H9 (cell line): ENCODE results near the gene SNX15. TPM values are rescaled to one million over a fixed set of nuclear protein-coding genes. Genes with fewer than 3 reads are reported as not detected.

Experiments used
- DNase-seq: peaks from one replicate; pipeline ENCODE4 v3.0.0-alpha.2; 2017
- H2AFZ ChIP-seq: one replicate; pipeline ENCODE4 v1.6.1; 2013; ENCODE audit warnings: mild to moderate bottlenecking, low read length, control low read depth, moderate library complexity
- H2AK5ac ChIP-seq: 2 replicates; pipeline ENCODE4 v1.6.1; 2013; ENCODE audit warnings: low read length, control low read depth, mixed read lengths; ENCODE audit not compliant: insufficient read length
- H2BK120ac ChIP-seq: one replicate; pipeline ENCODE4 v1.6.1; 2013; ENCODE audit warnings: low read depth, mild to moderate bottlenecking, low read length, control low read depth, inconsistent platforms; ENCODE audit not compliant: poor library complexity, severe bottlenecking
- H2BK12ac ChIP-seq: 2 replicates; pipeline ENCODE4 v1.6.1; 2013; ENCODE audit warnings: low read length, control low read depth, mixed read lengths, low read depth; ENCODE audit not compliant: insufficient read length
- H2BK15ac ChIP-seq: 2 replicates; pipeline ENCODE4 v1.6.1; 2013; ENCODE audit warnings: low read depth, low read length, control low read depth
- H2BK20ac ChIP-seq: one replicate; pipeline ENCODE4 v1.6.1; 2013; ENCODE audit warnings: low read depth, mild to moderate bottlenecking, low read length, control low read depth, inconsistent platforms; ENCODE audit not compliant: poor library complexity, severe bottlenecking
- H2BK5ac ChIP-seq: 2 replicates; pipeline ENCODE4 v1.6.1; 2013; ENCODE audit warnings: low read length, control low read depth, mixed read lengths; ENCODE audit not compliant: insufficient read length
- H3K14ac ChIP-seq: 2 replicates; pipeline ENCODE4 v1.6.1; 2013; ENCODE audit warnings: low read length, control low read depth; ENCODE audit not compliant: insufficient read depth
- H3K18ac ChIP-seq: 2 replicates; pipeline ENCODE4 v1.6.1; 2013; ENCODE audit warnings: low read depth, mild to moderate bottlenecking, mixed read lengths, low read length, control low read depth; ENCODE audit not compliant: insufficient read length
- H3K23ac ChIP-seq: 2 replicates; pipeline ENCODE4 v1.6.1; 2013; ENCODE audit warnings: low read length, control low read depth, mixed read lengths, low read depth; ENCODE audit not compliant: insufficient read length
- H3K23me2 ChIP-seq: 2 replicates; pipeline ENCODE4 v1.6.1; 2013; ENCODE audit warnings: low read depth, mild to moderate bottlenecking, mixed read lengths, low read length, control low read depth; ENCODE audit not compliant: insufficient read length, poor library complexity, severe bottlenecking
- H3K27ac ChIP-seq: 2 replicates; pipeline ENCODE4 v1.5.1; 2013; ENCODE audit warnings: low read length, control low read depth, mixed read lengths, low read depth; ENCODE audit not compliant: insufficient read length
- H3K27me3 ChIP-seq: 2 replicates; pipeline ENCODE4 v1.6.1; 2013; ENCODE audit warnings: low read length, control low read depth, inconsistent platforms; ENCODE audit not compliant: insufficient read depth
- H3K4ac ChIP-seq: 2 replicates; pipeline ENCODE4 v1.6.1; 2013; ENCODE audit warnings: low read depth, mild to moderate bottlenecking, control low read depth, inconsistent platforms, low read length, moderate library complexity
- H3K4me1 ChIP-seq: 2 replicates; pipeline ENCODE4 v1.6.1; 2013; ENCODE audit warnings: low read length, control low read depth, inconsistent platforms; ENCODE audit not compliant: insufficient read depth
- H3K4me2 ChIP-seq: 2 replicates; pipeline ENCODE4 v1.6.1; 2013; ENCODE audit warnings: low read length, control low read depth, mixed read lengths; ENCODE audit not compliant: insufficient read length, insufficient read depth
- H3K56ac ChIP-seq: 2 replicates; pipeline ENCODE4 v1.6.1; 2013; ENCODE audit warnings: low read depth, mild to moderate bottlenecking, mixed read lengths, low read length, control low read depth; ENCODE audit not compliant: insufficient read length
- H3K79me1 ChIP-seq: 2 replicates; pipeline ENCODE4 v1.6.1; 2013; ENCODE audit warnings: low read depth, mild to moderate bottlenecking, moderate library complexity, low read length, control low read depth, inconsistent platforms; ENCODE audit not compliant: insufficient read depth, poor library complexity, severe bottlenecking
- H3K79me2 ChIP-seq: 2 replicates; pipeline ENCODE4 v1.6.1; 2013; ENCODE audit warnings: low read length, control low read depth, inconsistent platforms; ENCODE audit not compliant: insufficient read depth
- H3K9ac ChIP-seq: 2 replicates; pipeline ENCODE4 v1.6.1; 2013; ENCODE audit warnings: low read length, control low read depth, mixed read lengths; ENCODE audit not compliant: insufficient read length; ENCODE audit errors: extremely low read depth
- H3K9me3 ChIP-seq: one replicate; pipeline ENCODE4 v1.6.1; 2013; ENCODE audit warnings: low read depth, low read length, inconsistent platforms; ENCODE audit not compliant: control insufficient read depth
- H3T11ph ChIP-seq: one replicate; pipeline ENCODE4 v1.6.1; 2013; ENCODE audit warnings: mild to moderate bottlenecking, low read length, control low read depth, inconsistent platforms
- H4K20me1 ChIP-seq: one replicate; pipeline ENCODE4 v1.6.1; 2013; ENCODE audit not compliant: control insufficient read depth, insufficient read length, insufficient read depth
- H4K5ac ChIP-seq: 2 replicates; pipeline ENCODE4 v1.6.1; 2013; ENCODE audit warnings: low read depth, mild to moderate bottlenecking, mixed read lengths, low read length, control low read depth; ENCODE audit not compliant: insufficient read length
- H4K8ac ChIP-seq: replicated peaks from 2 replicates; pipeline ENCODE4 v1.6.1; 2013; ENCODE audit warnings: low read length, control low read depth, mixed read lengths, low read depth; ENCODE audit not compliant: insufficient read length
- H4K91ac ChIP-seq: 2 replicates; pipeline ENCODE4 v1.6.1; 2013; ENCODE audit warnings: low read depth, mild to moderate bottlenecking, moderate library complexity, mixed read lengths, low read length, control low read depth; ENCODE audit not compliant: insufficient read length
- H3K27ac Mint-ChIP-seq, 3 experiments: 2 replicates in 2 of 3; 3 replicates in 1 of 3; pipeline ENCODE4 v1.8.0; 2020 to 2021; ENCODE audit warnings: mixed read lengths in 3 of 3, mild to moderate bottlenecking in 1 of 3, moderate library complexity in 1 of 3
- H3K27me3 Mint-ChIP-seq: 2 replicates; pipeline ENCODE4 v1.8.0; 2021; ENCODE audit warnings: low read depth, mild to moderate bottlenecking, moderate library complexity, mixed read lengths
- H3K36me3 Mint-ChIP-seq, 3 experiments: 2 replicates in 2 of 3; 3 replicates in 1 of 3; pipeline ENCODE4 v1.8.0; 2020 to 2021; ENCODE audit warnings: low read depth in 3 of 3, mixed read lengths in 3 of 3; ENCODE audit not compliant: insufficient read depth in 1 of 3
- H3K4me1 Mint-ChIP-seq, 2 experiments: 2 replicates each; pipeline ENCODE4 v1.8.0; 2020; ENCODE audit warnings: mixed read lengths in 2 of 2
- H3K4me3 Mint-ChIP-seq, 2 experiments: 2 replicates in 1 of 2; 3 replicates in 1 of 2; pipeline ENCODE4 v1.8.0; 2020 to 2021; ENCODE audit warnings: mild to moderate bottlenecking in 2 of 2, mixed read lengths in 2 of 2, moderate library complexity in 1 of 2
- H3K9me3 Mint-ChIP-seq, 2 experiments: 2 replicates in 1 of 2; 3 replicates in 1 of 2; pipeline ENCODE4 v1.8.0; 2020; ENCODE audit warnings: mild to moderate bottlenecking in 2 of 2, mixed read lengths in 2 of 2, moderate library complexity in 1 of 2
- CTCF ChIP-seq: fragments of 200-600 bp; sonication (generic); conservative IDR thresholded peaks from 3 replicates; pipeline ENCODE4 v1.8.0; 2021; ENCODE audit warnings: antibody characterized with exemption, mild to moderate bottlenecking
- WGBS: extraction: QIAGEN DNeasy Blood & Tissue Kit; methylation state at CpG from one replicate; pipeline ENCODE4 v1.1.7; 2013; ENCODE audit warnings: missing lambda C conversion rate, low lambda C conversion rate, mixed read lengths; ENCODE audit not compliant: insufficient read length; ENCODE audit errors: extremely low coverage; 5-methylcytosine and 5-hydroxymethylcytosine counted together
- total RNA-seq: library from RNA; stranded (reverse); gene quantifications from 2 replicates; pipeline ENCODE4 v1.2.1, GENCODE V29; 2021

SNX15 gene
- total RNA-seq, 1 experiment from 2014 or later = 24.3 TPM

- Histone ChIP-seq H4K91ac (no peak overlapping the region), H4K5ac (no peak overlapping the region), H2AFZ (no peak overlapping the region), H3K27ac (no peak overlapping the region), H2AK5ac (no peak overlapping the region), H3K23me2 (peaks cover 2% of the 10 kb centered on the region), H3K79me2 (no peaks in the 10 kb centered on the region), H3K79me1 (no peaks in the 10 kb centered on the region), H3K18ac (no peak overlapping the region), H3K9ac (no peak overlapping the region), H3K4me1 (no peaks in the 10 kb centered on the region), H2BK5ac (no peak overlapping the region), H3K23ac (no peak overlapping the region), H3K14ac (no peak overlapping the region), H2BK12ac (no peak overlapping the region), H3K4ac (no peak overlapping the region), H2BK120ac (no peak overlapping the region), H2BK15ac (no peak overlapping the region), H3K27me3 (no peaks in the 10 kb centered on the region), H4K20me1 (no peaks in the 10 kb centered on the region), H2BK20ac (no peak overlapping the region), H3K56ac (no peak overlapping the region), H3K9me3 (no peaks in the 10 kb centered on the region), H4K8ac (no peak overlapping the region), H3T11ph (no peak overlapping the region), H3K4me2 (no peak overlapping the region)
- TF ChIP-seq CTCF = no peak; the same call in 2 of the 3 replicates
- H3K27me3 Mint-ChIP-seq = no peaks in the 10 kb centered on the region
- peaks cover 0 to 16% (median 4%) of the 10 kb centered on the region in 3 experiments; a peak in 3 of 7 replicates for H3K36me3 Mint-ChIP-seq
- H3K4me3 Mint-ChIP-seq = no peak overlapping the region
- no peak overlapping the region; a peak in 1 of 7 replicates for H3K27ac Mint-ChIP-seq
- DNase-seq = peak; percentile 46
- WGBS = no CpG with 5 or more reads among the region's 13 CpGs
- H3K4me1 Mint-ChIP-seq = peaks cover 5 to 6% of the 10 kb centered on the region in 2 experiments
- no peaks in the 10 kb centered on the region for H3K9me3 Mint-ChIP-seq
Measured at GRCh38 chr11:65032216-65032615, 5.0 kb downstream of the SNX15 start.
